Activated B cell treated with CpG ODN at 0.5 μM for 24 hours (primary cell): ENCODE measurements around the gene GTPBP3. TPM values are rescaled to one million over a fixed set of nuclear protein-coding genes. Genes with fewer than 3 reads are reported as not detected.

Source experiments
- ATAC-seq: fragments of 200-7000 bp; cut with Tn5 transposase; one replicate; pipeline ENCODE4 v1.10.0; 2021; ENCODE audit warnings: low read depth, mild to moderate bottlenecking, moderate library complexity
- CTCF ChIA-PET: fragments of 350-600 bp; sonication (Branson Sonifier 250); formaldehyde crosslinking; loops from one replicate; lab custom pipeline; 2021; ENCODE audit warnings: antibody characterized with exemption; lab: Charles Lee
- POLR2A ChIA-PET: fragments of 350-600 bp; sonication (Branson Sonifier 250); formaldehyde crosslinking; loops from one replicate; lab custom pipeline; 2021; ENCODE audit warnings: antibody characterized with exemption; lab: Charles Lee
- DNase-seq: peaks from one replicate; pipeline ENCODE4 v3.0.0; 2022
- H3K27ac Mint-ChIP-seq: one replicate; pipeline ENCODE4 v1.8.0; 2020; ENCODE audit warnings: mixed read lengths
- H3K27me3 Mint-ChIP-seq: one replicate; pipeline ENCODE4 v1.8.0; 2021; ENCODE audit warnings: mixed read lengths
- H3K36me3 Mint-ChIP-seq: one replicate; pipeline ENCODE4 v1.8.0; 2021; ENCODE audit warnings: low read depth, mixed read lengths
- H3K4me1 Mint-ChIP-seq: one replicate; pipeline ENCODE4 v1.8.0; 2021; ENCODE audit warnings: mixed read lengths
- H3K4me3 Mint-ChIP-seq: one replicate; pipeline ENCODE4 v1.8.0; 2020; ENCODE audit warnings: mild to moderate bottlenecking, mixed read lengths
- H3K9me3 Mint-ChIP-seq: one replicate; pipeline ENCODE4 v1.8.0; 2020; ENCODE audit warnings: mixed read lengths
- intact Hi-C: fragments of 100-400 bp; cut with micrococcal nuclease; formaldehyde crosslinking; loops from one replicate; pipeline ENCODE4 v1.15.1; 2024
- total RNA-seq: library from RNA; stranded (reverse); gene quantifications from 2 replicates; pipeline ENCODE4 v1.2.3, GENCODE V29; 2022
- TF ChIP-seq, protein P1 (sequence below): fragments of 200-600 bp; IDR thresholded peaks from one replicate; pipeline ENCODE4 v1.8.0; 2022; ENCODE audit warnings: antibody characterized with exemption, mild to moderate bottlenecking

The GTPBP3 gene
- total RNA-seq, 1 donor from 2014 or later: 40.2 TPM

GRCh38 chr19:17314007-17314593 is 23.3 kb upstream of the GTPBP3 start:
- H3K27me3 Mint-ChIP-seq: no peaks in the 10 kb centered on the region
- H3K27ac Mint-ChIP-seq: no peak overlapping the region
- TF ChIP-seq, protein P1, sequence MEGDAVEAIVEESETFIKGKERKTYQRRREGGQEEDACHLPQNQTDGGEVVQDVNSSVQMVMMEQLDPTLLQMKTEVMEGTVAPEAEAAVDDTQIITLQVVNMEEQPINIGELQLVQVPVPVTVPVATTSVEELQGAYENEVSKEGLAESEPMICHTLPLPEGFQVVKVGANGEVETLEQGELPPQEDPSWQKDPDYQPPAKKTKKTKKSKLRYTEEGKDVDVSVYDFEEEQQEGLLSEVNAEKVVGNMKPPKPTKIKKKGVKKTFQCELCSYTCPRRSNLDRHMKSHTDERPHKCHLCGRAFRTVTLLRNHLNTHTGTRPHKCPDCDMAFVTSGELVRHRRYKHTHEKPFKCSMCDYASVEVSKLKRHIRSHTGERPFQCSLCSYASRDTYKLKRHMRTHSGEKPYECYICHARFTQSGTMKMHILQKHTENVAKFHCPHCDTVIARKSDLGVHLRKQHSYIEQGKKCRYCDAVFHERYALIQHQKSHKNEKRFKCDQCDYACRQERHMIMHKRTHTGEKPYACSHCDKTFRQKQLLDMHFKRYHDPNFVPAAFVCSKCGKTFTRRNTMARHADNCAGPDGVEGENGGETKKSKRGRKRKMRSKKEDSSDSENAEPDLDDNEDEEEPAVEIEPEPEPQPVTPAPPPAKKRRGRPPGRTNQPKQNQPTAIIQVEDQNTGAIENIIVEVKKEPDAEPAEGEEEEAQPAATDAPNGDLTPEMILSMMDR: no peak
- peaks cover 20% of the 10 kb centered on the region for H3K4me1 Mint-ChIP-seq
- no peaks in the 10 kb centered on the region for H3K9me3 Mint-ChIP-seq
- intact Hi-C loops: no loop called here
- peaks cover 41% of the 10 kb centered on the region for H3K36me3 Mint-ChIP-seq
- DNase-seq: no peak
- no peak for ATAC-seq
- no peak overlapping the region for H3K4me3 Mint-ChIP-seq
- CTCF ChIA-PET: no interaction called here
- POLR2A ChIA-PET: no interaction called here

DNA sequence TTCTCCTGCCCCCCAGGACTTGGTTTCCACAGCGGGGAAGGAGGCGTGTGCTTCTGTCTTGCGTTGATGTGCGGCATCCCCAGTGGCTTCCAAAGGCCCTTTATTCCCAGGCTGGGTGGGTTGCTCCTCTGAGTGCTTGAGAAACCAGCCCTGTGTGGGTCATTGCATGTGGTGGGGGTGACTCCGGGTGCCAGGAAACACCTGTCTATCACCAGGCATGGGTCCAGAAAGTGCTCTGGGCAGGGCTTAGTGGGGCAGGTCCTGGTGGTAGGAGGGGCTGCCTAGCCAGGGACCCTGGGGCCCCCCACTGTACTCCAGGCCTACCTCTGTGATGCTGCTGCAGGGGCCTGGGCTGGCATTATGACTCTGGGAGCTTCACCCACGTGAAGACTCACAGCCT is 18.4 kb upstream of the GTPBP3 start:
- Mint-ChIP-seq H3K4me3 (no peak overlapping the region), H3K9me3 (no peaks in the 10 kb centered on the region), H3K27me3 (no peaks in the 10 kb centered on the region), H3K4me1 (peaks cover 4% of the 10 kb centered on the region), H3K36me3 (peaks cover 54% of the 10 kb centered on the region), H3K27ac (no peak overlapping the region)
- DNase-seq (no peak), ATAC-seq (no peak)
- intact Hi-C loops: no loop called here
- TF ChIP-seq, protein P1: no peak
- CTCF ChIA-PET: no interaction called here
- POLR2A ChIA-PET: interaction anchor here (0.5 kb wide), 1 partner anchor 62 kb away, joined by 3 read pairs; no protein-coding TSS in a partner anchor

- ChIA-PET CTCF (no interaction called here), POLR2A (no interaction called here)
- H3K4me3 Mint-ChIP-seq: no peak overlapping the region
Measured at GRCh38 chr19:17319473-17320238, 17.7 kb upstream of the GTPBP3 start.

DNA sequence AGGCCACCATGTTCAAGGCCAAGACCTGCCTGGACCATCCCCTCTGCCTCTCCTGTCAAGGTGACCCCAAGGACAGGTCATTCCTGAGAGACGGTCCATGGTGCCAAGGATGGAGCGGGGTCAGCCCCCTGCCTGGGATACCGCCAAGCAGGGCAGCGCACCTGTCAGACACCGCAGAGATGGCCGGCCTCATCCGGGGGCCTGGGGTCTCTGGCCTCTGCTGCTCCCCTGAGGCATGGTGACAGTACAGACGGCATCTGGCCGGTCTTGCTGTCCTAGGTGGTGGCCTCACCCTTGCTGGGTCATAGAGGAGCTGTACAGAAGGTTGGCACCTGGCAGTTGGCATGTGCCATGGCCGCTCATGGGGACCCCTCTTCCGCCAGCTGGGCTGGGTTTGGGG is 16.9 kb upstream of the GTPBP3 start:
- ChIA-PET CTCF (no interaction called here), POLR2A (interaction anchor here (1.5 kb wide), 1 partner anchor 11 kb away, joined by 7 read pairs; the partner anchor contains the start of gene DDA1)
- Mint-ChIP-seq H3K27me3 (no peaks in the 10 kb centered on the region), H3K9me3 (no peaks in the 10 kb centered on the region), H3K27ac (no peak overlapping the region), H3K4me1 (peaks cover 4% of the 10 kb centered on the region), H3K36me3 (peaks cover 43% of the 10 kb centered on the region), H3K4me3 (no peak overlapping the region)
- ATAC-seq (no peak), DNase-seq (no peak)
- TF ChIP-seq, protein P1: no peak
- intact Hi-C loops: no loop called here

More at GRCh38 chr19:17319473-17320238, 17.7 kb upstream of the GTPBP3 start:
- Mint-ChIP-seq H3K9me3 (no peaks in the 10 kb centered on the region), H3K4me1 (peaks cover 4% of the 10 kb centered on the region), H3K36me3 (peaks cover 47% of the 10 kb centered on the region), H3K27ac (no peak overlapping the region), H3K27me3 (no peaks in the 10 kb centered on the region)
- ATAC-seq: no peak
- no peak for DNase-seq
- intact Hi-C loops: no loop called here
- TF ChIP-seq, protein P1: no peak
